GM12878 (cell line): ENCODE measurements around the gene WDR48. TPM values are rescaled to one million over a fixed set of nuclear protein-coding genes. Genes with fewer than 3 reads are reported as not detected.

Experiments used
- ATAC-seq: fragments of 200-7000 bp; cut with Tn5 transposase; 3 replicates; pipeline ENCODE4 v1.9.1; 2020; ENCODE audit warnings: mild to moderate bottlenecking, moderate library complexity
- BruUV-seq: library from RNA; stranded (reverse); fragments of 400-500 nt; replicated peaks from 2 replicates; lab custom pipeline; 2021; lab: Mats Ljungman, UMichigan
- CTCF ChIA-PET: fragments of 300-600 bp; sonication (Branson Sonifier 250); formaldehyde crosslinking; extraction: SDS; loops from one replicate; lab custom pipeline; 2021; ENCODE audit warnings: inconsistent platforms; lab: Yijun Ruan, JAX
- POLR2A ChIA-PET: fragments of 350-600 bp; formaldehyde crosslinking; extraction: SDS; loops from one replicate; lab custom pipeline; 2021; ENCODE audit warnings: inconsistent platforms; lab: Charles Lee
- RAD21 ChIA-PET: fragments of 300-600 bp; sonication (Branson Sonifier 250); formaldehyde crosslinking; loops from one replicate; lab custom pipeline; 2023; ENCODE audit warnings: antibody characterized with exemption; ENCODE audit not compliant: unreplicated experiment; lab: Charles Lee
- SMC1A ChIA-PET: fragments of 300-600 bp; sonication (Branson Sonifier 250); formaldehyde crosslinking; loops from one replicate; lab custom pipeline; 2023; ENCODE audit not compliant: unreplicated experiment, uncharacterized antibody; lab: Charles Lee
- DNase-seq: peaks from one replicate; pipeline ENCODE4 v3.0.0-alpha.2; 2011; ENCODE audit warnings: low read depth, low spot score
- FAIRE-seq: peaks from 3 replicates; lab custom pipeline; 2011; peaks lifted over from hg19 to GRCh38; lab: Jason Lieb, UNC
- H2AFZ ChIP-seq: 2 replicates; pipeline ENCODE4 v1.6.0; 2011; ENCODE audit warnings: low read depth, low read length, control low read depth; ENCODE audit not compliant: control insufficient read depth
- H3K27ac ChIP-seq: 2 replicates; pipeline ENCODE4 v1.5.1; 2011; ENCODE audit warnings: control low read depth; ENCODE audit not compliant: control insufficient read depth, insufficient read depth
- H3K27me3 ChIP-seq, 2 experiments: replicated peaks in 1 of 2; 2 replicates each; pipeline versions ENCODE4 v1.6.0 to v1.6.1; 2011; ENCODE audit warnings: low read length in 1 of 2; ENCODE audit not compliant: control insufficient read depth in 2 of 2, insufficient read depth in 2 of 2
- H3K36me3 ChIP-seq, 2 experiments: 2 replicates each; pipeline ENCODE4 v1.5.1; 2011; ENCODE audit warnings: low read length in 1 of 2; ENCODE audit not compliant: control insufficient read depth in 2 of 2, insufficient read depth in 2 of 2
- H3K4me1 ChIP-seq: 2 replicates; pipeline ENCODE4 v1.6.1; 2011; ENCODE audit warnings: mild to moderate bottlenecking, low read length, moderate library complexity, mixed read lengths; ENCODE audit not compliant: control insufficient read depth, insufficient read depth
- H3K4me2 ChIP-seq: 2 replicates; pipeline ENCODE4 v1.6.0; 2011; ENCODE audit warnings: control low read depth; ENCODE audit not compliant: control insufficient read depth, insufficient read depth
- H3K4me3 ChIP-seq: fragments of 200-600 bp; sonication (generic); 2 replicates; pipeline ENCODE4 v1.5.1; 2016
- H3K79me2 ChIP-seq: 2 replicates; pipeline ENCODE4 v1.6.0; 2011; ENCODE audit warnings: low read length; ENCODE audit not compliant: control insufficient read depth, insufficient read depth
- H3K9ac ChIP-seq: 2 replicates; pipeline ENCODE4 v1.8.0; 2011; ENCODE audit warnings: low read length, control low read depth, mixed read lengths; ENCODE audit not compliant: control insufficient read depth, insufficient read depth
- H3K9me3 ChIP-seq: replicated peaks from 3 replicates; pipeline ENCODE4 v1.5.1; 2011; ENCODE audit warnings: mild to moderate bottlenecking, low read length; ENCODE audit not compliant: control insufficient read depth, insufficient read depth
- H4K20me1 ChIP-seq: 2 replicates; pipeline ENCODE4 v1.6.0; 2011; ENCODE audit not compliant: control insufficient read depth, insufficient read depth
- FOS ChIP-seq: IDR thresholded peaks from 3 replicates; pipeline ENCODE4 v1.6.1; 2011; ENCODE audit warnings: borderline replicate concordance; ENCODE audit not compliant: insufficient read length; ENCODE audit errors: extremely low read depth
- IKZF2 ChIP-seq, 2 experiments: fragments of 450-650 bp; IDR thresholded peaks; 2 replicates each; pipeline ENCODE4 v1.6.1; 2017; ENCODE audit warnings: mild to moderate bottlenecking in 2 of 2, moderate library complexity in 2 of 2
- LARP7 ChIP-seq: fragments of 450-650 bp; IDR thresholded peaks from 2 replicates; pipeline ENCODE4 v1.6.1; 2017; ENCODE audit warnings: mild to moderate bottlenecking
- POLR2A ChIP-seq: IDR thresholded peaks from 2 replicates; pipeline ENCODE4 v1.6.1; 2011; ENCODE audit warnings: low read depth, mild to moderate bottlenecking, low read length
- POLR2AphosphoS2 ChIP-seq: IDR thresholded peaks from 2 replicates; pipeline ENCODE4 v1.6.1; 2011; ENCODE audit warnings: low read depth, mild to moderate bottlenecking, low read length, improper control_type of control experiment, moderate library complexity
- RFX5 ChIP-seq: IDR thresholded peaks from 2 replicates; pipeline ENCODE4 v1.6.1; 2011; ENCODE audit warnings: low read depth, low read length, improper control_type of control experiment
- ZBED1 ChIP-seq: IDR thresholded peaks from 2 replicates; pipeline ENCODE4 v1.6.1; 2016; ENCODE audit warnings: borderline replicate concordance
- ZBTB40 ChIP-seq: fragments of 450-650 bp; IDR thresholded peaks from 2 replicates; pipeline ENCODE4 v1.6.1; 2016; ENCODE audit warnings: mild to moderate bottlenecking, moderate library complexity, borderline replicate concordance
- WGBS: methylation state at CpG from one replicate; pipeline ENCODE4 v1.1.6; 2016; ENCODE audit warnings: low lambda C conversion rate; ENCODE audit not compliant: insufficient replicate concordance, insufficient coverage; ENCODE audit errors: missing lambda C conversion rate; 5-methylcytosine and 5-hydroxymethylcytosine counted together
- in situ Hi-C: fragments of 300-500 bp; cut with MboI; formaldehyde crosslinking; loops from 9 replicates; pipeline ENCODE4 v1.14.3; 2018; ENCODE audit warnings: mixed read lengths
- intact Hi-C: fragments of 100-400 bp; cut with micrococcal nuclease; formaldehyde crosslinking; loops from one replicate; pipeline ENCODE4 v1.14.2; 2022; ENCODE audit not compliant: unreplicated experiment
- polyA plus RNA-seq, 11 experiments: library from polyadenylated mRNA; depleted of rRNA in 4 of 11; unstranded in 6 of 11; stranded (reverse) in 5 of 11; fragments of >200 nt; fragmentation: Nextera tagmentation in 4 of 11; fragmentation: Illumina TruSeq in 1 of 11; extraction: Ambion mirVana in 4 of 11; extraction: Trizol in 1 of 11; gene quantifications; 1 replicate in 1 of 11; 2 replicates in 10 of 11; pipeline versions ENCODE4 v1.2.1 to v1.2.3, GENCODE V29; 2011 to 2016; ENCODE audit warnings: inconsistent platforms in 2 of 11, missing spikeins in 2 of 11, low read depth in 1 of 11
- total RNA-seq, 4 experiments: library from RNA; depleted of rRNA in 3 of 4; stranded (reverse); fragments of >200 nt in 3 of 4; fragmentation: Illumina TruSeq in 1 of 4; extraction: Trizol in 1 of 4; gene quantifications; 2 replicates each; pipeline versions ENCODE4 v1.2.1 to v1.2.3, GENCODE V29; 2013 to 2021
- TF ChIP-seq, protein P1 (sequence below): IDR thresholded peaks from 2 replicates; pipeline ENCODE4 v1.6.1; 2012; ENCODE audit warnings: low read length, inconsistent platforms
- TF ChIP-seq, protein P2 (sequence below): fragments of 450-650 bp; IDR thresholded peaks from 2 replicates; pipeline ENCODE4 v1.6.1; 2017; ENCODE audit warnings: mild to moderate bottlenecking

WDR48 gene
- total and polyA plus RNA-seq, 10 of the 15 experiments (the other 5 are each of a cell fraction or from before 2014, with no cell fraction given) = 16.8 to 43.8 (median 29.0) TPM

DNA sequence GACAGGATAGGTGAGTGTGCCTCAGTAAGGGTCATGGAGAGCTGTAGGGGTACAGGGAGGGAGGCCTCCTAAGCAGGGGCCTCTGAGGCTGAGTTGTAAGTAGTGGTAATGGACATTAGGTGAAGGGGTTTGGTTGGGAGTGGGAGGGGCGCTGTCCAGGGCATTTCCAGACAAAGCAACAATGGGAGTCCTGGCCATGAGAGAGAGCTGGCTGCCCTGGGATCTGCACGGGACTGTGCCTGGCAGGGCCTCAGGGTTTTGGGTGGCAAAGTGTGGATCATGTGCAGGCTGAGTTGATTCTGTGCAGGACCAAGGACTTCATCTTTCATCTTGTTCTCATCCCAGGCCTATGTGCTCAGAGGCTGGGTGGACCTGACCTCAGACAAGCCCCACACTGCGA lies 60.3 kb downstream of the WDR48 start:
- Histone ChIP-seq H3K4me2 (no peak overlapping the region), H3K4me3 (no peak overlapping the region), H2AFZ (no peak overlapping the region), H3K9me3 (no peaks in the 10 kb centered on the region), H3K27ac (no peak overlapping the region), H3K27me3 (no peaks in the 10 kb centered on the region), H3K36me3 (no peaks in the 10 kb centered on the region; a peak in 1 of 4 replicates)
- FAIRE-seq = no peak
- RAD21 ChIA-PET = no interaction called here
- no peak for ATAC-seq
- no peak for DNase-seq
- POLR2A ChIA-PET = no interaction called here
- no TSS peak for BruUV-seq
- CTCF ChIA-PET = no interaction called here
- WGBS = 65% methylated on average over 3 of the region's 3 CpGs
- no peak for TF ChIP-seq ZBED1
- no peak for TF ChIP-seq IKZF2 (IDR thresholded peaks at IDR 0.05)
- TF ChIP-seq, all 136 proteins: peak for 0
- H3K4me1 ChIP-seq = peaks cover 17% of the 10 kb centered on the region
- SMC1A ChIA-PET = no interaction called here
- in situ Hi-C loops (no loop called here), intact Hi-C loops (no loop called here)
- peaks cover 2% of the 10 kb centered on the region for H3K79me2 ChIP-seq
- no peak overlapping the region for H3K9ac ChIP-seq
- no peaks in the 10 kb centered on the region for H4K20me1 ChIP-seq

DNA sequence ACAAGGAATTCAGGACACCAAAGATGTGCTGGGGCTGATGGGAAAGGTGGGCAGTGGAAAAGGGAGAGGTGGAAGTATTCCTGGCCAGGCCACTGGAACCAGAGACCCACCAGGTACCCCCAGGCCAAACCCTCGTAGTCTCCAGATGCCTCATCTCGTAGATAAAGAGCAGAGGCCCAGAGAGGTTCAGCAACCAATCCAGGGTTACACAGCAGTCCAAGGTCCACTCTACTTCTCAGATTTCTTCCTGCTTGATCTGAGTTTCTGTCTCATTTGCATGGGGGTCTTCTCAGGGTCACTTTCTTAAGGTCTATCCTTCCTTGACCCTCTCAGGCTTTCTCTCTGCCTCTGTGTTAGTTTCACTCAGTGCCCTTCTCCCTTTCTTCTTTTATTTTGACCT lies 60.7 kb downstream of the WDR48 start:
- Histone ChIP-seq H3K4me3 (no peak overlapping the region), H3K9ac (no peak overlapping the region), H3K27ac (no peak overlapping the region), H3K4me1 (peaks cover 17% of the 10 kb centered on the region), H3K9me3 (no peaks in the 10 kb centered on the region), H3K27me3 (no peaks in the 10 kb centered on the region), H3K4me2 (no peak overlapping the region), H3K36me3 (no peaks in the 10 kb centered on the region; a peak in 1 of 4 replicates), H2AFZ (no peak overlapping the region), H4K20me1 (no peaks in the 10 kb centered on the region), H3K79me2 (peaks cover 1% of the 10 kb centered on the region)
- ChIA-PET CTCF (no interaction called here), RAD21 (no interaction called here), POLR2A (no interaction called here), SMC1A (no interaction called here)
- FAIRE-seq = no peak
- no TSS peak for BruUV-seq
- no peak for ATAC-seq
- TF ChIP-seq, protein P1, sequence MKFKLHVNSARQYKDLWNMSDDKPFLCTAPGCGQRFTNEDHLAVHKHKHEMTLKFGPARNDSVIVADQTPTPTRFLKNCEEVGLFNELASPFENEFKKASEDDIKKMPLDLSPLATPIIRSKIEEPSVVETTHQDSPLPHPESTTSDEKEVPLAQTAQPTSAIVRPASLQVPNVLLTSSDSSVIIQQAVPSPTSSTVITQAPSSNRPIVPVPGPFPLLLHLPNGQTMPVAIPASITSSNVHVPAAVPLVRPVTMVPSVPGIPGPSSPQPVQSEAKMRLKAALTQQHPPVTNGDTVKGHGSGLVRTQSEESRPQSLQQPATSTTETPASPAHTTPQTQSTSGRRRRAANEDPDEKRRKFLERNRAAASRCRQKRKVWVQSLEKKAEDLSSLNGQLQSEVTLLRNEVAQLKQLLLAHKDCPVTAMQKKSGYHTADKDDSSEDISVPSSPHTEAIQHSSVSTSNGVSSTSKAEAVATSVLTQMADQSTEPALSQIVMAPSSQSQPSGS = no peak
- TF ChIP-seq LARP7 (no peak), POLR2AphosphoS2 (no peak), POLR2A (no peak), ZBTB40 (no peak), FOS (no peak), RFX5 (no peak)
- TF ChIP-seq, protein P2, sequence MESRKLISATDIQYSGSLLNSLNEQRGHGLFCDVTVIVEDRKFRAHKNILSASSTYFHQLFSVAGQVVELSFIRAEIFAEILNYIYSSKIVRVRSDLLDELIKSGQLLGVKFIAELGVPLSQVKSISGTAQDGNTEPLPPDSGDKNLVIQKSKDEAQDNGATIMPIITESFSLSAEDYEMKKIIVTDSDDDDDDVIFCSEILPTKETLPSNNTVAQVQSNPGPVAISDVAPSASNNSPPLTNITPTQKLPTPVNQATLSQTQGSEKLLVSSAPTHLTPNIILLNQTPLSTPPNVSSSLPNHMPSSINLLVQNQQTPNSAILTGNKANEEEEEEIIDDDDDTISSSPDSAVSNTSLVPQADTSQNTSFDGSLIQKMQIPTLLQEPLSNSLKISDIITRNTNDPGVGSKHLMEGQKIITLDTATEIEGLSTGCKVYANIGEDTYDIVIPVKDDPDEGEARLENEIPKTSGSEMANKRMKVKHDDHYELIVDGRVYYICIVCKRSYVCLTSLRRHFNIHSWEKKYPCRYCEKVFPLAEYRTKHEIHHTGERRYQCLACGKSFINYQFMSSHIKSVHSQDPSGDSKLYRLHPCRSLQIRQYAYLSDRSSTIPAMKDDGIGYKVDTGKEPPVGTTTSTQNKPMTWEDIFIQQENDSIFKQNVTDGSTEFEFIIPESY = no peak
- intact Hi-C loops (no loop called here), in situ Hi-C loops (no loop called here)
- DNase-seq = no peak
- WGBS = 68% methylated on average over 2 of the region's 2 CpGs
